GM18858 (cell line): Measurements from ENCODE around the gene NGEF.
"Not testable (repeated sequence)": the region's sequence is repeated elsewhere in the genome, so short reads cannot be mapped to it uniquely, and the experiment has no call there.

Experiments used
- ATAC-seq: cut with Tn5 transposase; IDR thresholded peaks from one replicate; pipeline ENCODE4 v1.9.1; 2021; ENCODE audit not compliant: unreplicated experiment

The NGEF gene

GRCh38 chr2:233013027-233013461, at the start of gene NGEF:
Gene NGEF, minus strand, starts transcription at chr2:233013256. Its CDS starts 38,366 bp downstream, at chr2:232974890.
- no peak for ATAC-seq

GRCh38 chr2:233062451-233062850, 49.4 kb upstream of the NGEF start:
- ATAC-seq, result no peak

GRCh38 chr2:233061591-233062450, 48.8 kb upstream of the NGEF start:
- no peak for ATAC-seq

- ATAC-seq, result no peak
Observed at GRCh38 chr2:233060980-233061590, 48.0 kb upstream of the NGEF start.

GRCh38 chr2:233060501-233060979, 47.5 kb upstream of the NGEF start:
- ATAC-seq, result no peak

- ATAC-seq, result peak; percentile 33
Observed at GRCh38 chr2:233059797-233060500, 46.9 kb upstream of the NGEF start, which contains the start of gene INPP5D. Gene INPP5D, plus strand, starts transcription at chr2:233060342. Its CDS starts 137 bp downstream, at chr2:233060479.

GRCh38 chr2:233059547-233059796, 46.4 kb upstream of the NGEF start:
- no peak for ATAC-seq

GRCh38 chr2:233058717-233059546, 45.9 kb upstream of the NGEF start:
- ATAC-seq, result no peak

GRCh38 chr2:233056961-233057605, 44.0 kb upstream of the NGEF start:
- ATAC-seq, result no peak

GRCh38 chr2:233055362-233055761, 42.3 kb upstream of the NGEF start:
- no peak for ATAC-seq

GRCh38 chr2:233053928-233054784, 41.1 kb upstream of the NGEF start:
- ATAC-seq, result no peak

GRCh38 chr2:233052517-233052916, 39.5 kb upstream of the NGEF start:
- not testable (repeated sequence) for ATAC-seq

- ATAC-seq, result no peak
Observed at GRCh38 chr2:233051241-233052149, 38.4 kb upstream of the NGEF start.

GRCh38 chr2:233049194-233049761, 36.2 kb upstream of the NGEF start:
- ATAC-seq, result no peak

- ATAC-seq, result no peak
Observed at GRCh38 chr2:233048569-233049193, 35.6 kb upstream of the NGEF start.

GRCh38 chr2:233047667-233048066, 34.6 kb upstream of the NGEF start:
- ATAC-seq, result no peak

- no peak for ATAC-seq
Observed at GRCh38 chr2:233047206-233047605, 34.1 kb upstream of the NGEF start.
